CD14-positive monocyte (primary cell): Measurements from ENCODE around the gene GATAD2A. TPM values are rescaled to one million over a fixed set of nuclear protein-coding genes. Genes with fewer than 3 reads are reported as not detected.

ENCODE experiments used
- DNase-seq, 3 donors: peaks; one replicate each; pipeline ENCODE4 v3.0.0-alpha.2; 2011 to 2022
- H2AFZ ChIP-seq: 2 replicates; pipeline ENCODE4 v1.6.0; 2012; ENCODE audit warnings: mild to moderate bottlenecking, low read depth, low read length, inconsistent platforms; ENCODE audit not compliant: insufficient read depth, poor library complexity, severe bottlenecking
- H3K27ac ChIP-seq, 2 donors: 1 replicate in 1 of 2; 2 replicates in 1 of 2; pipeline ENCODE4 v1.5.1; 2012 to 2013; ENCODE audit warnings: low read length in 2 of 2, control low read depth in 1 of 2, inconsistent platforms in 1 of 2, low read depth in 1 of 2, mild to moderate bottlenecking in 1 of 2
- H3K27me3 ChIP-seq, 2 donors: one replicate each; pipeline versions ENCODE4 v1.6.0 to v1.6.1; 2011 to 2013; ENCODE audit warnings: low read length in 2 of 2; ENCODE audit not compliant: control insufficient read depth in 2 of 2, insufficient read depth in 2 of 2
- H3K36me3 ChIP-seq, 2 donors: replicated peaks in 1 of 2; 1 replicate in 1 of 2; 2 replicates in 1 of 2; pipeline versions ENCODE4 v1.5.1 to v1.6.1; 2012 to 2013; ENCODE audit warnings: low read length in 2 of 2, control low read depth in 1 of 2, inconsistent platforms in 1 of 2, mild to moderate bottlenecking in 1 of 2; ENCODE audit not compliant: insufficient read depth in 2 of 2, control insufficient read depth in 1 of 2
- H3K4me1 ChIP-seq, 2 donors: 1 replicate in 1 of 2; 2 replicates in 1 of 2; pipeline versions ENCODE4 v1.5.1 to v1.6.1; 2012 to 2013; ENCODE audit warnings: low read length in 2 of 2, control low read depth in 1 of 2, inconsistent platforms in 1 of 2, mild to moderate bottlenecking in 1 of 2, moderate library complexity in 1 of 2; ENCODE audit not compliant: insufficient read depth in 2 of 2, control insufficient read depth in 1 of 2
- H3K4me2 ChIP-seq: replicated peaks from 2 replicates; pipeline ENCODE3; 2012; ENCODE audit warnings: low read length, moderate library complexity, mild to moderate bottlenecking; ENCODE audit not compliant: poor library complexity, severe bottlenecking; ENCODE audit errors: extremely low read depth
- H3K4me3 ChIP-seq, 3 experiments: fragments of 200-600 bp in 1 of 3; sonication (generic) in 1 of 3; replicated peaks in 1 of 3; 1 replicate in 2 of 3; 2 replicates in 1 of 3; pipeline ENCODE4 v1.5.1; 2011 to 2013; ENCODE audit warnings: low read length in 3 of 3, mild to moderate bottlenecking in 3 of 3, control low read depth in 2 of 3, low read depth in 2 of 3, inconsistent platforms in 1 of 3, moderate library complexity in 1 of 3
- H3K79me2 ChIP-seq: 2 replicates; pipeline ENCODE4 v1.6.0; 2012; ENCODE audit warnings: mild to moderate bottlenecking, control low read depth, inconsistent platforms, low read length, moderate library complexity; ENCODE audit not compliant: insufficient read depth
- H3K9ac ChIP-seq: 2 replicates; pipeline ENCODE4 v1.6.0; 2017; ENCODE audit warnings: low read length, mild to moderate bottlenecking; ENCODE audit not compliant: insufficient read depth, poor library complexity, severe bottlenecking
- H3K9me3 ChIP-seq, 2 donors: replicated peaks in 1 of 2; 1 replicate in 1 of 2; 2 replicates in 1 of 2; pipeline versions ENCODE4 v1.5.1 to v1.6.1; 2012 to 2013; ENCODE audit warnings: low read length in 2 of 2, control low read depth in 1 of 2; ENCODE audit not compliant: control insufficient read depth in 1 of 2, insufficient read depth in 1 of 2
- H4K20me1 ChIP-seq: 2 replicates; pipeline ENCODE4 v1.6.0; 2012; ENCODE audit warnings: mild to moderate bottlenecking, low read length, control low read depth, moderate library complexity; ENCODE audit not compliant: insufficient read depth
- H3K27ac Mint-ChIP-seq, 7 donors: one replicate each; pipeline ENCODE4 v1.8.0; 2020; ENCODE audit warnings: mild to moderate bottlenecking in 7 of 7, mixed read lengths in 7 of 7, moderate library complexity in 6 of 7, inconsistent platforms in 2 of 7
- H3K27me3 Mint-ChIP-seq, 3 donors: one replicate each; pipeline ENCODE4 v1.8.0; 2021 to 2022; ENCODE audit warnings: low read depth in 3 of 3, mild to moderate bottlenecking in 3 of 3, mixed read lengths in 3 of 3, moderate library complexity in 3 of 3, inconsistent platforms in 1 of 3
- H3K36me3 Mint-ChIP-seq, 2 donors: one replicate each; pipeline ENCODE4 v1.8.0; 2020; ENCODE audit warnings: mixed read lengths in 2 of 2, inconsistent platforms in 1 of 2, mild to moderate bottlenecking in 1 of 2
- H3K4me1 Mint-ChIP-seq: one replicate; pipeline ENCODE4 v1.8.0; 2020; ENCODE audit warnings: mild to moderate bottlenecking, mixed read lengths
- H3K4me3 Mint-ChIP-seq, 2 donors: one replicate each; pipeline ENCODE4 v1.8.0; 2020; ENCODE audit warnings: mild to moderate bottlenecking in 2 of 2, mixed read lengths in 2 of 2, moderate library complexity in 1 of 2
- H3K9me3 Mint-ChIP-seq, 7 donors: one replicate each; pipeline ENCODE4 v1.8.0; 2020 to 2022; ENCODE audit warnings: mixed read lengths in 7 of 7, mild to moderate bottlenecking in 6 of 7, moderate library complexity in 6 of 7, inconsistent platforms in 2 of 7
- CTCF ChIP-seq: fragments of 200-600 bp; IDR thresholded peaks from one replicate; pipeline ENCODE4 v1.8.0; 2022; ENCODE audit warnings: antibody characterized with exemption, mild to moderate bottlenecking
- WGBS: methylation state at CpG from one replicate; pipeline ENCODE4 v1.1.5; 2013; ENCODE audit warnings: missing lambda C conversion rate; ENCODE audit not compliant: insufficient coverage; 5-methylcytosine and 5-hydroxymethylcytosine counted together
- intact Hi-C, 2 donors: fragments of 100-400 bp; cut with micrococcal nuclease; formaldehyde crosslinking; loops; one replicate each; pipeline versions ENCODE4 v1.15.0 to v1.15.1; 2023
- polyA plus RNA-seq, 3 donors: library from polyadenylated mRNA; depleted of rRNA in 1 of 3; unstranded in 2 of 3; stranded (reverse) in 1 of 3; fragments of 300-500 nt in 2 of 3; fragments of >200 nt in 1 of 3; fragmentation: Illumina TruSeq in 2 of 3; gene quantifications; 1 replicate in 2 of 3; 2 replicates in 1 of 3; pipeline ENCODE4 v1.2.3, GENCODE V29; 2012 to 2021

GATAD2A gene
- polyA plus RNA-seq, 3 donors: 8.0 to 35.9 (median 8.7) TPM

GRCh38 chr19:19495614-19496603, 90.4 kb downstream of the GATAD2A start:
- peaks cover 0 to 2% (median 0%) of the 10 kb centered on the region in 7 donors for H3K9me3 Mint-ChIP-seq
- Histone ChIP-seq H3K9ac (no peak overlapping the region), H3K27ac (no peak overlapping the region), H3K27me3 (no peaks in the 10 kb centered on the region), H2AFZ (no peak overlapping the region), H3K36me3 (peaks cover 88 to 98% of the 10 kb centered on the region in 2 donors), H3K79me2 (peaks cover 26% of the 10 kb centered on the region), H3K4me3 (no peak overlapping the region), H4K20me1 (peaks cover 58% of the 10 kb centered on the region), H3K9me3 (no peaks in the 10 kb centered on the region), H3K4me2 (no peak overlapping the region), H3K4me1 (no peaks in the 10 kb centered on the region)
- peaks cover 79 to 100% of the 10 kb centered on the region in 2 donors for H3K36me3 Mint-ChIP-seq
- intact Hi-C loops: no loop called here
- no peak for DNase-seq
- peaks cover 2% of the 10 kb centered on the region for H3K4me1 Mint-ChIP-seq
- H3K4me3 Mint-ChIP-seq: no peak overlapping the region
- 98% methylated on average over 30 of the region's 30 CpGs for WGBS
- H3K27ac Mint-ChIP-seq: peak overlapping the region in 3 of 7 donors; percentile 21 to 45 (median 26)
- H3K27me3 Mint-ChIP-seq: peaks cover 0 to 1% (median 0%) of the 10 kb centered on the region in 3 donors
- no peak for TF ChIP-seq CTCF

DNA sequence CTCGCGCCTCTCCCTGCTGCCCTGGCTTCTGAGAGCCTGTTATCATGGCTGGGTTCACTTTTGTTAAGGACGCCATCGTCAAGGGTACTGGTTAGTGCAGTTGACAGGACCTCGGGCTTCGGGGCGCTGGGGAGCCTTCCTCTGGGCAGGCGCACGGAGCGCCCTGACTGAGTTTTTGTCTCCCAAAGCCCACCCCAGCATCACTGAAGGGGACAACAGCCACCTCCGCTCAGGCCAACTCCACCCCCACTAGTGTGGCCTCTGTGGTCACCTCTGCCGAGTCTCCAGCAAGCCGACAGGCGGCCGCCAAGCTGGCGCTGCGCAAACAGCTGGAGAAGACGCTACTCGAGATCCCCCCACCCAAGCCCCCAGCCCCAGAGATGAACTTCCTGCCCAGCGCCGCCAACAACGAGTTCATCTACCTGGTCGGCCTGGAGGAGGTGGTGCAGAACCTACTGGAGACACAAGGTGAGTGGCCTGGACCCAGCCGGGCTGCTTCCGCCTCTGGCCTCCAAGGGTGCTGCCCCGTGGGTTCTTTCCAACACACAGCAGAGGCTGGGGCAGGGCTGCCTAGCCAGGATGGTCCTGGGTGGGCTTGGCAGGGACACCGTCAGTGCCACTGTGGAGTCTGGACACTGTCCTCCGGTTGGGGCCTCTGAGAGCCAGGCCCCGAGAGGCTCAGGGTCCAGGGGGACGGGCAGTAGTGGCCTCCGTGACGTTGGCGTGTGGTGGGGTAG, 92.9 kb downstream of the GATAD2A start:
- TF ChIP-seq CTCF: no peak
- no peak overlapping the region for H3K9ac ChIP-seq
- peak overlapping the region in 1 of 7 donors; percentile 35 for H3K27ac Mint-ChIP-seq

More for the DNA sequence above, 92.9 kb downstream of the GATAD2A start:
- peaks cover 8% of the 10 kb centered on the region for H3K79me2 ChIP-seq
- no peak overlapping the region for H3K4me2 ChIP-seq
- Mint-ChIP-seq H3K27me3 (peaks cover 0 to 3% (median 0%) of the 10 kb centered on the region in 3 donors), H3K9me3 (peaks cover 0 to 5% (median 0%) of the 10 kb centered on the region in 7 donors), H3K4me3 (no peak overlapping the region), H3K36me3 (peaks cover 89 to 99% of the 10 kb centered on the region in 2 donors), H3K4me1 (peaks cover 2% of the 10 kb centered on the region)
- peaks cover 46% of the 10 kb centered on the region for H4K20me1 ChIP-seq
- WGBS: 96% methylated on average over 24 of the region's 33 CpGs
- no peaks in the 10 kb centered on the region for H3K9me3 ChIP-seq
- no peak overlapping the region for H3K4me3 ChIP-seq
- H3K27ac ChIP-seq: peak overlapping the region in 1 of 2 donors; percentile 18
- intact Hi-C loops: no loop called here
- peaks cover 93 to 99% of the 10 kb centered on the region in 2 donors for H3K36me3 ChIP-seq
- H2AFZ ChIP-seq: no peak overlapping the region
- no peak for DNase-seq
- H3K4me1 ChIP-seq: no peaks in the 10 kb centered on the region
- H3K27me3 ChIP-seq: no peaks in the 10 kb centered on the region
